Heart left ventricle (tissue), 13 donors: ENCODE data around the gene CENPP.

Source experiments
- POLR2A ChIP-seq, 2 donors: fragments of 450-650 bp; IDR thresholded peaks; one replicate each; pipeline ENCODE4 v1.6.1; 2017; ENCODE audit warnings: antibody characterized with exemption in 2 of 2, mild to moderate bottlenecking in 2 of 2, moderate library complexity in 2 of 2
- TF ChIP-seq, protein P1 (sequence below), 12 donors: fragments of 200-600 bp; sonication (generic) in 4 of 12; IDR thresholded peaks; one replicate each; pipeline versions ENCODE4 v1.5.0 to v1.8.0; 2018 to 2022; ENCODE audit warnings: antibody characterized with exemption in 12 of 12, mild to moderate bottlenecking in 5 of 12
- donor health status: ischemic (EF 13 %, LVEDD 7.1; RV severe dilation, severe dysfunction).
- donor health status: DM: no; HTN: yes; CAD: no.
- donor health status: DM: no; HTN: no; CAD: no.
- donor health status: ischemic (EF 25% LVEDD 6.9; RV normal size, moderate dysfunction).
- donor health status: ischemic (EF 25% LVEDD 5.7; RV mildly dilated, moderate dysfunction).
- donor health status: ischemic (EF 35%, LVEDD 5.7; RV mildly dilated, moderate dysfunction).
- donor health status: nonischemic (EF 11% LVEDD 7.7; RV severe dilation, severe dysfunction).
- donor health status: DM: yes; HTN: yes; CAD: no.
- donor health status: PGD.
- donor health status: ischemic (EF 29% LVEDD 5.4; RV normal size, mild dysfunction).
- donor health status: nonischemic (EF 23%, LVEDD 6.1; RV moderate dilation, normal function).

DNA sequence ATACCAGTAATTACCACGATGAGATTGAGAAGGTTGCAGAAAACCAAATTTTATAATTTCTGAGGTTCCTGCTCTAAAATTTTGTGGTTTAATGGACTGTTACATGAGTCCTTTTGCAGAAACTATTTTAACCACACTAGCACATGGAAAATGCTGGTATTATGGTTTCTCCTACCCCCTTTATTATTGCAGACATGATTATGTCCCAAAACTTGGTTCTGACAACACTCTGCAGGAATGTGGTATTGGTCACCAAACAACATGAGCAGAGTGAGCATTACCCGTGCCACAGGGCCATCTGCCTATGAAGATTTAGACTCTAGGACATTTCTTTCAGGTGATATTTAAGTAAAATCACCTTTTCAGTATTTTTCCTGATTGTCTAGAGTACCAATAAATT is 212.8 kb downstream of the CENPP start:
- TF ChIP-seq, protein P1, sequence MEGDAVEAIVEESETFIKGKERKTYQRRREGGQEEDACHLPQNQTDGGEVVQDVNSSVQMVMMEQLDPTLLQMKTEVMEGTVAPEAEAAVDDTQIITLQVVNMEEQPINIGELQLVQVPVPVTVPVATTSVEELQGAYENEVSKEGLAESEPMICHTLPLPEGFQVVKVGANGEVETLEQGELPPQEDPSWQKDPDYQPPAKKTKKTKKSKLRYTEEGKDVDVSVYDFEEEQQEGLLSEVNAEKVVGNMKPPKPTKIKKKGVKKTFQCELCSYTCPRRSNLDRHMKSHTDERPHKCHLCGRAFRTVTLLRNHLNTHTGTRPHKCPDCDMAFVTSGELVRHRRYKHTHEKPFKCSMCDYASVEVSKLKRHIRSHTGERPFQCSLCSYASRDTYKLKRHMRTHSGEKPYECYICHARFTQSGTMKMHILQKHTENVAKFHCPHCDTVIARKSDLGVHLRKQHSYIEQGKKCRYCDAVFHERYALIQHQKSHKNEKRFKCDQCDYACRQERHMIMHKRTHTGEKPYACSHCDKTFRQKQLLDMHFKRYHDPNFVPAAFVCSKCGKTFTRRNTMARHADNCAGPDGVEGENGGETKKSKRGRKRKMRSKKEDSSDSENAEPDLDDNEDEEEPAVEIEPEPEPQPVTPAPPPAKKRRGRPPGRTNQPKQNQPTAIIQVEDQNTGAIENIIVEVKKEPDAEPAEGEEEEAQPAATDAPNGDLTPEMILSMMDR (IDR thresholded peaks at IDR 0.05): no peak
- TF ChIP-seq POLR2A (IDR thresholded peaks at IDR 0.05): no peak
